Testis (tissue), 2 donors: ENCODE measurements around the gene SEL1L3.

Experiments used
- POLR2A ChIP-seq: fragments of 450-650 bp; IDR thresholded peaks from one replicate; pipeline ENCODE4 v1.6.1; 2017; ENCODE audit warnings: antibody characterized with exemption, mild to moderate bottlenecking, moderate library complexity
- TF ChIP-seq, protein P1 (sequence below), 3 experiments: fragments of 450-650 bp in 2 of 3; fragments of 200-600 bp in 1 of 3; sonication (generic) in 1 of 3; IDR thresholded peaks; one replicate each; pipeline ENCODE4 v1.5.1; 2016 to 2019; ENCODE audit warnings: antibody characterized with exemption in 3 of 3, mild to moderate bottlenecking in 2 of 3, moderate library complexity in 1 of 3

DNA sequence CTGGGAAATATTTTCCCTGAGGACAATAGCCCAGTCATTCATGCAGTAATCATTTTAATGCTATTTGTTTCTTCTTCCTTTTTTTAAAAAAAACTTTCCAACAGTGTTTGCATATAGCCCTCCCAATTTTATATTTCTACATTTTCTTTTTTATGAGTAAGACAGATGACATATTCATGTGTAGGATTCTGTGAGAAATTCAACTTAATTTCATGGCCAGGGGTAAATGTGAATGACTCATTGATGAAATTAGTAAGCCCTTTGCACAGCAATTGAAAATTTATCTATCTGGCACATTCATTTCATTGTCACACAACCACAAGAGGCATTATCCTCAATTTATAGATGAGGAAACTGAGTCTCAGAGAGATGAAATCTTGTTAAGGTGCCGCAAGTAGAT, 37.5 kb upstream of the SEL1L3 start:
- TF ChIP-seq, protein P1, sequence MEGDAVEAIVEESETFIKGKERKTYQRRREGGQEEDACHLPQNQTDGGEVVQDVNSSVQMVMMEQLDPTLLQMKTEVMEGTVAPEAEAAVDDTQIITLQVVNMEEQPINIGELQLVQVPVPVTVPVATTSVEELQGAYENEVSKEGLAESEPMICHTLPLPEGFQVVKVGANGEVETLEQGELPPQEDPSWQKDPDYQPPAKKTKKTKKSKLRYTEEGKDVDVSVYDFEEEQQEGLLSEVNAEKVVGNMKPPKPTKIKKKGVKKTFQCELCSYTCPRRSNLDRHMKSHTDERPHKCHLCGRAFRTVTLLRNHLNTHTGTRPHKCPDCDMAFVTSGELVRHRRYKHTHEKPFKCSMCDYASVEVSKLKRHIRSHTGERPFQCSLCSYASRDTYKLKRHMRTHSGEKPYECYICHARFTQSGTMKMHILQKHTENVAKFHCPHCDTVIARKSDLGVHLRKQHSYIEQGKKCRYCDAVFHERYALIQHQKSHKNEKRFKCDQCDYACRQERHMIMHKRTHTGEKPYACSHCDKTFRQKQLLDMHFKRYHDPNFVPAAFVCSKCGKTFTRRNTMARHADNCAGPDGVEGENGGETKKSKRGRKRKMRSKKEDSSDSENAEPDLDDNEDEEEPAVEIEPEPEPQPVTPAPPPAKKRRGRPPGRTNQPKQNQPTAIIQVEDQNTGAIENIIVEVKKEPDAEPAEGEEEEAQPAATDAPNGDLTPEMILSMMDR (IDR thresholded peaks at IDR 0.05), result no peak
- TF ChIP-seq POLR2A, result no peak
